DMS153 treated with DMSO at 0.1 percent for 48 hours (cell line): ENCODE data around the gene P4HA2.
A peak's percentile ranks its signal among the peaks of the same experiment; 100 is the strongest.

Experiments
- DNase-seq: peaks from one replicate; lab custom pipeline; 2025; ENCODE audit not compliant: unreplicated experiment; lab: John Stamatoyannopoulos, UW

P4HA2 gene

DNA sequence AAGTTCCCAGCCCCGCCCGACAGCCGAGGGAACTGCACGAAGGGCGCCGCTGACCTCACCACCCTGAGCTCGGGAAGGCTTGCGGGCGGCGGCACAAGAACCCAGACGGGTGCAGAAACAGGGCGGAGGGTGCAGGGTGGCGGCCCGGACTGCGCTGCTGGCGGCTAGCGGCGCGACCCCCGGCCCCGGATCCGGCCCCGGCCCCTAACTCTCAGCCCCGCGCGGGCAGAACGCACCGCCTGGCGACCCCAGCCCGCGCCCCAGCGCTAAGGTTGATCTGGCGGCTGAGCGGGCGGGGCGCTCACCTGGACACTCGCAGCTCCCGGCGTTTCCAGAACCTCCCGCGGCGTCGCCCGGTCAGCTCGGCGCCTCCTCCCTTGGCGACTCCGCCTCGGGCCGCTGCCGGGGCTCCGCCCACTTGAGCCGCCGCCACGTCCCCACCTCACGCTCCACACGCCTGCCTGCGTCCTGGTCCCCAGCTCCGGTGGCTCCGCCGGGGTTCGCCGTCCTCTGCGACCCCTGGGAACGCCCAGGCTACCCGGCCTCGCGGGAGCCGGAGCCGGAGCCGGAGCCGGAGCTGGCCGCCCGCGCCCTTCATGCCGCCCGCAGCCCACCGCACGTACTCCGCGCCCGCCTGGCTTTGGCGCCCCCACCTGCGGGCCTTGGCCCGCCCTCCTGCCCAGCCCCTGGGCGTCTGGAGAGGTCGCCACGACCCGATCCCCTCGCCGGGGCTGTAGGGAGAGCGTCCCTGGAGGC lies at the start of gene P4HA2:
Gene P4HA2, minus strand, starts transcription at position 369 of the 756 bp plus-strand sequence. CDS start 9,227 bp downstream, outside the sequence.
- DNase-seq: peak; percentile 16

- no peak for DNase-seq
Observed at GRCh38 chr5:132277256-132277655, 49.6 kb upstream of the P4HA2 start.

DNA sequence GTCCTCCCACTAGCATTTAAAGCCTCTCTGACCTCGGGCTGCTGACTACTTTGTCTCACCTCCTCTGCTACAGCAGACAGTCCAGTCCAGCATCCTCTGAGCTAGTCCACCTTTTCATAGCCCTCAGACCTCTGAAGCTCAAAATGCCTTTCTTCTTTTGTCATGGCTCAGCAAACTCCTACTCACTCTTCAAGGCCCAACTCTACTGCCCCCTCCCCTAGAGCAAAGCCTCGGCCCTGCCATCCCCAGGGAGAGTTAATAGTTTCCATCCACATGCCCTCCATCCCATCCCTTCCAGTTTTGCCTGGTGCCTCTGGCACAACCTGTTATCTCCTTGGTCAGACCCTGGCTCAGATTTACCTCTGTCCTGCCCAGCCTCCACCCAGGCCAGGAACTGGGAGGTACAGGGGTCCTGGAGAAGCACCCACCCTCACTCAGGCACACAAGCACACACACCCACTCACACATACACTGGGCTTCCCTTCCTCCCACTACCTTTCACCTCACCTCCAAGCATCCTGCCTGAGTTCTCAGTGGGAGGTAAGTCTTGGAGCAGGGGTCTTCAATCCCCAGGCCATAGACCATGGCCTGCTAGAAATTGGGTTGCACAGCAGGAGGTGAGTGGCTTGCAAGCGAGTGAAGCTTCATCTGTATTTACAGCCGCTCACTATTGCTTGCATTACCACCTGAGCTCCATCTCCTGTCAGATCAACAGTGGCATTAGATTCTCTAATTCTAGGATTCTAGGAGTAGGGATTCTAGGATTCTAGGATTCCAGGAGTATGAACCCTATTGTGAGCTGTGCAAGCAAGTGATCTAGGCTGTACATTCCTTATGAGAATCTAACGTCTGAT lies 47.9 kb upstream of the P4HA2 start:
- no peak for DNase-seq

DNA sequence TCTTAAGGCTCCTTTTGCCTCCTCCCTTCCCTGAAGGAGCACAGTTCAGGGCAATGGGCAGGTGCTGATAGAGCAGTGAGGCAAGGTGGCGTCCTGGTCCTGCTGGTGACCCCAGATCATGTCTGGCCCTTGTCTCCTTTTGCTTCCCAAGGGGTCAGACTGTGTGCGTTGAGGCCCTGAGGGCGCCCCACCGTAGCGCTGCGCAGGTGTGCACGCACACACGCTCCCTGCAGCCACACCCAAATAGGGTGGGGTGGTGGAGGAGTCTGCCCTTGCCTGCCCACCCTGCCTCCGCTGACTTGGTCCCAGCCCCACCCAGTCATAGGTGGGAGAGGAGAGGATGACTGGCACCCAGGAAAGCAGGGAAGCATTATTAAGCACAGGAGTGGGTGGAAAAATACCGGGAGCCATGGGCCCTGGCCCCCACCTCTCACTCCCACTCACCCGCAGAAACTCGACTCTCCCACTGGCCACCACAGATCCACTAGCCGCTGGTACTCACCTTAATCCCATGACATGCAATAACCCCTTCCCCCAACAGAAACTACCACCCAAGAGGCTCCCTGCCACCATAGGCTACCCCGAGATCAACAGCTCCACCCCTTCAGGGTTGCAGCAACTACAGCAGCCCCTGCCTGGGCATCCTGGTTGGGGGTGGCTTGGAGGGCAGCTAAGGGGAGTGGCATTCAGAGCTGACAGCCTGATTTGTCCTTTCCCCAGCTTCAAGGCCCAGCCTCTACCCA lies 46.6 kb upstream of the P4HA2 start:
- DNase-seq: no peak

DNA sequence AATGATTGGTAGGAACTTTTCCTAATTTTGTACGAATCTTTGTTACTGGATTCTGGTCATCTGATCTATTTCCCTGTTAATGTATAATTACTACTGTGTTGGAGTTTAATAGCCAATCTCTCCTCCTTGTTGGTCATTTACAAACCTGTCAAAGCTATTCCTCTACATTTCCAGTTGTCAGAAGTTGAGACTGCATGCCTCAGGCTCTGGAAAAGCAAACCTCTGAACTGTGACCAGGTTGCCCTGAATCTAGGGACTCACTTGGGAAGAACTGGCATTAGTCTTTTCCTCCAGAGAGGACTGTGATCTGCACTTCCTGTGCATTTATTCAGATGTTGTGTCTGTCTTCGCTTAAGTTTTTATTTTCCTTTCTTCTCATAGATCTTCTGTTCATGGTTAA lies 46.0 kb upstream of the P4HA2 start:
- DNase-seq: no peak

DNA sequence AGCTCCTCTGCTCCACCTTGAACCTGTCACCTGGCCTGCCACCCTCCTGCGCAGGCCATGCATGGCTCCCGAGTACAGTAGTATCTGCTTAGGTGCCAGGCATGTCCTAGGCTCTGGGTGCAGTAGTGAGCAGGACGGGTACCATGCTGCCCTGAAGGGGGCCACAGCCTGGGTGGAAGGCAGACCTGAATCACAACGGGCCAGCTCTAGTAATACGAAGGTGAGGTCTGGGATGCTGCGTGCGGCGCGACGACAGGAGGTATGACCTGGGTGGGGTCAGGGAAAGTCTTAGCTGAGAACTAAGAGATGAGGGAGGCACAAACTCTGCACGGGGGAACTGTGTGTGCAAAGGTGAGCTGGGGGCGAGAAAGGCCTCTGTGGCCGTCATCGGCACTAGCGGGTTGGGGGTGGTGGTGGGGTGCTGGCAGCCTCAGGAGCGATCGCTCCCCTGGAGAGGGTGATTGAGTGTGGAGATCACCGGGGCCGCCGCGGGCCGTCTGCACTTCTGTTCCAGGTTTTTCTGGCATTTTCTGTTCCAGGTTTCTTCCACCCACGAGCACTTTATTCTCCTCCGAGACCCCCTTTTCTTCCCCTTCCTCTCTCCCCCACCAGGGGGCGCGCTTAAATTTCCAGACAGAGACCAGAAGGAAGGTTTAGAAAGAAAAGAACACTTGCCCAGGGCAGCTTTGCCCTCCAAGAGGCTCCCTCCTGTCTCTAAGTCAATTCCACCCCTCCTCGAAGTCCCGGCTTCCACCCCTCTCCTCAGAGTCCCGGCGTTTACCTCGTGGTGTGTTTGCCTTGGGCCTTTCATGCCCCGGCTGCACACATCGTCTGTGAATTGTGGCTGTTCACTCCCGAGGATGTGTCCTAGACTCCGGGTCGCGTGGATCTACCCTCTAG lies 44.9 kb upstream of the P4HA2 start:
- no peak for DNase-seq

GRCh38 chr5:132271251-132272246 lies 43.9 kb upstream of the P4HA2 start:
- DNase-seq: no peak

DNA sequence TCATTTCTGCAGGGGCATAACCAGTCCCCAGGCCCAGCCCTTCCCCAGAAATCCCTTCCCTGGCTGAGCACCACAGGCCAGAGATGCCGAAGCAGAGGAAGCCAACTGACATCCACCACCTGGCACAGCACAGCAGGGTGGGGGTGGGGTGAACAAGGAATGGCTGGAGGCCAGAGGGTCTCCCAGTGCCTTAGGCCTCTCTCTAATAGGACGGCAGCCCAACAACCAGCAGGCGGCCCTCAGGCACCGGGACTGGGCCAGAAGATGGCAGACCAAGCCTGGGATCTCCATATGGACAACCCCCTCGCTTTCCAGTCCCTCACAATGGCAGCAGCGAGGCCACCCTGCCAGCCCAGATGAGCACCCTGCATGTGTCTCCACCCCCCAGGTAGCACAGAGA lies 43.1 kb upstream of the P4HA2 start:
- DNase-seq: no peak

- no peak for DNase-seq
Observed at GRCh38 chr5:132270335-132270665, 42.6 kb upstream of the P4HA2 start.

GRCh38 chr5:132269635-132270334 lies 42.1 kb upstream of the P4HA2 start:
- DNase-seq: no peak

GRCh38 chr5:132268769-132269551 lies 41.3 kb upstream of the P4HA2 start:
- no peak for DNase-seq

GRCh38 chr5:132267931-132268768 lies 40.5 kb upstream of the P4HA2 start:
- DNase-seq: no peak

GRCh38 chr5:132267166-132267739 lies 39.6 kb upstream of the P4HA2 start:
- no peak for DNase-seq

- DNase-seq: no peak
Observed at GRCh38 chr5:132266836-132267160, 39.1 kb upstream of the P4HA2 start.

DNA sequence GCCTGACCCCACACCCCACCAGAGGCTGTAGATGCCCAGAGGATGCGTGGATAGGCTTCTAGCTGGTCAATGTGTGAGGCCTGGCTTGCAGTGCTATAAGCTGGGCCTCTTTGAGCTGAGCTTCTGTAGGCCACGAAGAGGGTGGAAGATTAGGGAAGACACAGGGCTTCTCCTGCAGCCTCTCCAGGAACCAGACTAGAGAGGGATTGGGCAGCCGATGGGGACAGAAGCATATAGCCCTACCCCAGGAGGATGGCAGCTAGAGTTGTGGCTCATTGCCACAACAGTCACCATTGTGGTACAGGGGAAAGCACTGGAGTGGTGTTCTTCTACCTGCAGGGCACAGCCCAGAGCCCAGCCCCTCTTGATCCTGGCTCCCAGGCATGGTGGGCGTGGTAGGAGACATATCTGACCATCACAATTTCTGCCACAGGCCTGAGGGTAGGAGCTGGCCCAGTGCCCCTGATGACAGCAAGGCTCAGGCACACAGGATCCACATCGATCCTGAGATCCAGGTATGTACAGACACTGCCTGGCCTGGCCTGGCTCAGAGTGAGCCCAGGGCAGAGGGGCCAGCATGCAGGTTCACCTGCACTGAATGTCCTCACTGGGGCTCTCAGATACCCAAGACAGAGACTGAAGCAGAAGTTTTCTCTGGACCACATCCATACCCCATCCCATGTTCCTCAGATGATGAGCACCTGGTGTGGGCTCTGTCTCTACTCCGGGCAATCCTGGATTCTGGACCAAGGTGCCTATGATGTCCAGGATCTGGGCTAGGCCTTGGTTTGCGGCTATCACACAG lies 38.6 kb upstream of the P4HA2 start:
- DNase-seq: no peak

GRCh38 chr5:132265336-132266030 lies 37.8 kb upstream of the P4HA2 start:
- no peak for DNase-seq
